MG63 (cell line): ENCODE data around the gene COL12A1. TPM values are rescaled to one million over a fixed set of nuclear protein-coding genes. Genes with fewer than 3 reads are reported as not detected.

ENCODE experiments used
- DNase-seq: peaks from one replicate; pipeline ENCODE4 v3.0.0-alpha.2; 2020
- H3K27me3 ChIP-seq: fragments of 250-450 bp; sonication (Bioruptor Pico); 2 replicates; pipeline ENCODE4 v1.5.1; 2020; ENCODE audit warnings: mild to moderate bottlenecking, moderate library complexity
- H3K36me3 ChIP-seq: fragments of 250-450 bp; sonication (Bioruptor Pico); 2 replicates; pipeline ENCODE4 v1.5.1; 2020; ENCODE audit warnings: mild to moderate bottlenecking, moderate library complexity
- H3K4me3 ChIP-seq: fragments of 250-450 bp; sonication (Bioruptor Pico); 2 replicates; pipeline ENCODE4 v1.5.1; 2020; ENCODE audit warnings: mild to moderate bottlenecking, moderate library complexity
- H3K9me3 ChIP-seq: fragments of 250-450 bp; sonication (Bioruptor Pico); 2 replicates; pipeline ENCODE4 v1.5.1; 2020; ENCODE audit warnings: mild to moderate bottlenecking, moderate library complexity
- total RNA-seq: library from RNA; depleted of rRNA; stranded (reverse); fragments of >200 nt; shearing (Covaris generic); gene quantifications from 2 replicates; pipeline ENCODE4 v1.2.3, GENCODE V29; 2014; ENCODE audit warnings: low replicate concordance

The COL12A1 gene
- total RNA-seq, 1 experiment from 2014 or later: 37.5 TPM

DNA sequence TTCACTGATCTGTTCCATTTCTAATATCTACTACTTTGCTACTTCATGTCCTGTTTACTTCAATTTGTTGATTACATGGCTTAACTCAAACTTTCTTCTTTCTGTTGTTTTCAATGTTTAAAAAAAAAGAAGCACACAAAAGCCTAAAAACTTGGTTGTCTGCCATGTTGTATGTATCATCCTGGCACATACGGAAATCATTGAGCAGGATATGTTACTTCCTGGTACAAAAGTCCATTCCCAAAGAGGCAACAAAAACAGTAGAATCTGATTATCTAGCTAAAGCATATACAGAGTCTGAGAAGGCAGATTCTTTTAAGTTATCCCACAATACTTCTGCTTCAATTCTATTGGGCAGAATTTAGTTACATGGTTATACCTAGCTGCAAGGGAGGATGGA, 14.5 kb upstream of the COL12A1 start:
- Histone ChIP-seq H3K9me3 (no peaks in the 10 kb centered on the region), H3K4me3 (no peak overlapping the region), H3K36me3 (no peaks in the 10 kb centered on the region), H3K27me3 (no peaks in the 10 kb centered on the region)
- DNase-seq: peak; percentile 16

DNA sequence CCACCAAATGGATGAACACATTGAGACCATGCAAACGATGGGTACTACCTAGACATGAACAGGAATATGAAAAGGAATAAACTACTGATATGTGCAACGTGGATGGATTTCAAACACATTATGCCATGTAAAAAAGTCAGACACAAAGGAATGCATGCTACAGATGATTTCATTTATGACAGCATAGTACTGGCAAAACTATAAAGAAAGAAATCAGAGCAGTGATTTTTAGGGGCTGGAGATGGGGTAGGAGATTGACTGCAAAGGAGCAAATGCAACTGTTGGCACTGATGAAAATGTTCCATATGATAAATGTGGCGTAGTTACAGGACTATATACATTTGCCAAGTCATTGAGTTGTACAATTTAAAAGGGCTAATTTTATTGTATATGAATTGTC, 13.4 kb upstream of the COL12A1 start:
- H3K9me3 ChIP-seq: no peaks in the 10 kb centered on the region

DNA sequence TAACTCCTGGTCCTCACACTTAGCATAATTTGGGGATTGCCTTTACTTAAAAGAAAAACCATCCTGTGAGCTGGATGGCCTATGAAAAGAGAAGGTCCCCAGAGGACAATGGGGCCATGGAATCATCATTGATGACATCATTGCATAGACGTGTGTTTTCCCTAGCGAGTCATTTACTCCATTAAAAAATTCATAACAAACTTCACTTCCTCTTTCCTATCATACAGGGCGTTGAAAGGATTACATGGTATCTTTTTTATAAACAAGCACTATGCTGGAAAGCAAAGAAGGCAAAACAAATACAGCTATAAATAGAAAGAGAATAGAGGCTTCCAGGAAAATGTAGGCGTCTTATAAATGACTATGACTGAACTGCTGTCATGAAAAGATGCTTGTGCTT, 11.3 kb upstream of the COL12A1 start:
- H3K36me3 ChIP-seq: no peaks in the 10 kb centered on the region
- H3K9me3 ChIP-seq: no peaks in the 10 kb centered on the region
- no peak overlapping the region for H3K4me3 ChIP-seq
- H3K27me3 ChIP-seq: no peaks in the 10 kb centered on the region
- no peak for DNase-seq

More for the DNA sequence above, 13.4 kb upstream of the COL12A1 start:
- no peaks in the 10 kb centered on the region for H3K36me3 ChIP-seq
- no peaks in the 10 kb centered on the region for H3K27me3 ChIP-seq
- H3K4me3 ChIP-seq: no peak overlapping the region
- DNase-seq: no peak

DNA sequence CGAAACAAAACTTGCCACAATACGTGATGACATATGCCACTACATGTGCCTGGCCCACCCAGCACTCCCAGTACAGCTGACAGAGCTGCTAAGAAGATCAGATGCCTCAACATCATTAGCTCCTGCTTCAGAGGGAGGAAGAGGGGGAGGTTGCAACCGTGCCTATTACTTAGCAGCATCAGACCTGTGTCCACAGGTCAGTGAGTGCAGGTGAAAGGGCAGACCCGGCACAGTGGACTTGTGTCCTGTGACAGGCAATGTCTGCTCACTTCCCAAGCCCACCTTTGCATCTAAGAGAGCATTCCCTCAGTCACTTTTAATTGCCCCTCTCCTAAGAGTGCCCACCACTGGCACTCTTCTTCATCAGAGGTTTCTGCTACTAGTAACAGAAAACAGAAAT, 9.4 kb upstream of the COL12A1 start:
- H3K4me3 ChIP-seq: no peak overlapping the region
- DNase-seq: no peak
- no peaks in the 10 kb centered on the region for H3K36me3 ChIP-seq
- H3K9me3 ChIP-seq: no peaks in the 10 kb centered on the region
- H3K27me3 ChIP-seq: no peaks in the 10 kb centered on the region

DNA sequence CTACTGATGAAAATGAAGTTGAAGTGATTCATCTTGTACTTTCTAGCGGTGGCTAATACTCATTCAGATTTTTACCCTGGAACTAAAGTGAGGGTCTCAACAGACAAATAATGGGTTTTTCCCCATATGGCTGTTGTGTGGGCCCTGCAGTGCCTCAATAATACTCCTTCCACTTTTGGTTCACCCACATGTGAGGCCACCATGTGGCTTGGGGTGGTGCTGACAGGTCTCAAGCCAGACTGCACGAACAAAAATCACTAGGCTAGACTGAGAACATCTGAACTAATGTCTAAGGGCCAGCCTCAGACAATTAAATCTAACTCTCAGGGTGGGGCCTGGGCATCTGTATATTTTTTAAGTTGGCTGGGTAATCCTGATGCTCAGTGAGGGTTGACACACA, 7.9 kb upstream of the COL12A1 start:
- H3K4me3 ChIP-seq: no peak overlapping the region
- no peaks in the 10 kb centered on the region for H3K9me3 ChIP-seq
- no peaks in the 10 kb centered on the region for H3K36me3 ChIP-seq
- no peaks in the 10 kb centered on the region for H3K27me3 ChIP-seq
- DNase-seq: no peak

DNA sequence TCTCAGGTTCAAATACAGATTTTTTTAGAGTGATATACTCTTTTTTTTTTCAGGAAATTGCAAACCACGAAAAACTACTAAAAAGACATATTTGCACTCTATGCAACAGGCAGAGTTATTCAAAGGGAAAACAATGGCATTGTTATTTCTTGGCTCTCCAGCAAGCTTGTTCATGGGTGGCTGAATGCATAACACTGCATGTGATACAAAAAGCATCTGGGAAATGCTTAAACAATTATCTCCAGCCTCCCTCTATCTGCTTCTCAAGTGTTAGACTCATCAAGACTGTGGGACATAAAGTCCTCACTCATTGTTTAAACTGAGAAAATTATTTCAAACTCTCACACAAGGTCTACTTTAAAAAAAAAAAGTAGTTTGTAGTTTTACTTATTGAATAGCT, 7.3 kb upstream of the COL12A1 start:
- Histone ChIP-seq H3K36me3 (no peaks in the 10 kb centered on the region), H3K27me3 (no peaks in the 10 kb centered on the region), H3K4me3 (no peak overlapping the region), H3K9me3 (no peaks in the 10 kb centered on the region)
- no peak for DNase-seq

DNA sequence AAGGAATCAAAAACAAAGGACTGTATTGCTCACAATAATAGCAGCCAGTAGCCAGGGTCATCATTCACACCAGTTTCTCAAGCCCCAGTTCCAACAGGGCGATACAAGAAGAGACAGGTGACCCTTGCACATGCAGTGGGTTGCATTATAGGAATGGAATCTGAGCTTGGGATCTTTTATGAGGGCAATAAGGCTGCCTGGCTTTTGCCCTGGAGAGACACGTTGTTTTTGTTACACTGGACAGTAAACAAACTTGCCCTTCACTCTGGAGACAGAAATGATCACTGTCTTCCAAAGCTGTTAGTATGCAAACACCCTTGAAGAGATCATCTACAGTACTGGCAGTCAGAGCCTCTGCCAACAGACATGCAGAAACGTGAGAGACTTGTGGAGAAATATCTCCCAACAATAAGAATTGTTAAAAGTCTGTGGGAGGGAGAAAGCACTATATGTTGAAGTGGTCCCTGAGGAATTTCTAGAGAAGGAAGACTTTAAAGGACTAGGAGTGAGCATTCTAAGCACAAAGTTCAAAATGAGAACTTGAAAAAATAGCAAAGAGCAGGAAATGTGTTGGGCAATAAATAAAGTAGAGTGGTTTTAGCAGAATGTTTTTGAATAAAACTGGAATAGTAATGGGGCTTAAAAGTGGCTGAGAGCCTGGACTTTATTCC, 6.2 kb upstream of the COL12A1 start:
- no peaks in the 10 kb centered on the region for H3K27me3 ChIP-seq
- H3K9me3 ChIP-seq: no peaks in the 10 kb centered on the region
- no peak for DNase-seq

DNA sequence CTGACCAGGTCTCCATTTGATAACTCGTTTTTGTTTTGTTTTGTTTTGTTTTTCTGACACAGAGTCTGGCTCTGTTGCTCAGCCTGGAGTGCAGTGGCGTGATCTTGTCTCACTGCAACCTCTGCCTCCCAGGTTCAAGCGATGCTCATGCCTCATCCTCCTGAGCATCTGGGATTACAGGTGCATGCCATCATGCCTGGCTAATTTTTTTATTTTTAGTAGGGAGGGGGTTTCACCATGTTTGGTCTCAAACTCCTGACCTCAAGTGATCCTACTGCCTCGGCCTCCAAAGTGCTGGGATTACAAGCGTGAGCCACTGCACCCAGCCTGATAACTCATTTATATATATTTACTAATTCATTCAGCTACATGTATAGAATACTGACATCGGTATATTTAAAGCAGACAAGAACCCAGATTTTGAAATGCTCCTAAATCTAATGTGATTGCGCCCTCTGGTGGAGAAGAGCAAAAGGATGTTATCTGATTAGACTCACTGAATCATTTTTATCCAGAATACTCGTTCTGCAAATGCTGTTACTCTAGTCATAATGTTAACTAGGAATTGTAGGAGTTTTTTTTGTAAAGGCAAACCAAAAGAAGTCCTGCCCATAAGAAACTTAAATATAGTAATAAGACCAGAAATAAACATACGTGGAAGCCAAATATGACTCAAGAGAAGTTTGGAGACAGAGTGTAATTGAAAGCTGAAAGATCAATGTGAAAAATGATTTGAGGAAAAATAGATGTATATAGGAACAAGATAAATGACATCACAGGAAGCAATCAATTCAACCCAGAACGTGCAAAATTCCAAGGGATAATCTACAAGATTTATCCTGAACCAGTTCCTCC, 5.3 kb upstream of the COL12A1 start:
- Histone ChIP-seq H3K4me3 (no peak overlapping the region), H3K27me3 (no peaks in the 10 kb centered on the region)
- DNase-seq: no peak

More for the DNA sequence above, 6.2 kb upstream of the COL12A1 start:
- Histone ChIP-seq H3K36me3 (no peaks in the 10 kb centered on the region), H3K4me3 (no peak overlapping the region)

DNA sequence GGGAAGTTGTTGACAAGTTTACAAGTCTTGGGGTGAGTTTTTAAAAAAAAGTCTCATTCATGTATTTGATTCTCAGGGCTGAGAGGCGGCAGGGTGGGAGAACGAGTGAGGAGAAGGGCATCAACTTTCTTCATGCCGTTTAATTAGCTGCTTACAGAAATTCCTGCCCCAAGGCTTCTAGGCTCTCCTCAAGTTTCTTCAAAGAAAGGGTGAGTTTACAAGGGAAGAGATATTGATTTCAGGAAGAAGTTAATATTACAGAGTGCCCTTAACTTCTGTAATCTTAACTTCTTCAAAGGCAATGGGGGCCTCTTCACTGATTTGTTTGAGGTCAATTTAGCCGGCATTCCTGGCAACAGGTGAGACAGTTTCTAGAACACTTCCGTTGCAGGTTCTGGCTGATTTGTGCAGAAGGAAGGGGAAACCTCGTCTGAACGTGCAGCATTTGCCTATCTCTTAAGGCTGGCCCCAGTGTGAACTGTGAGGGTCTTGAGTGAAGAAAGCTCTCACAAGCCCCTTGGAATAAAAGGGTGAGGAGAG, 3.4 kb upstream of the COL12A1 start:
- no peaks in the 10 kb centered on the region for H3K27me3 ChIP-seq
- no peak for DNase-seq
- H3K9me3 ChIP-seq: no peaks in the 10 kb centered on the region
- no peak overlapping the region for H3K4me3 ChIP-seq
- no peaks in the 10 kb centered on the region for H3K36me3 ChIP-seq

More for the DNA sequence above, 5.3 kb upstream of the COL12A1 start:
- H3K36me3 ChIP-seq: no peaks in the 10 kb centered on the region
- H3K9me3 ChIP-seq: no peaks in the 10 kb centered on the region

DNA sequence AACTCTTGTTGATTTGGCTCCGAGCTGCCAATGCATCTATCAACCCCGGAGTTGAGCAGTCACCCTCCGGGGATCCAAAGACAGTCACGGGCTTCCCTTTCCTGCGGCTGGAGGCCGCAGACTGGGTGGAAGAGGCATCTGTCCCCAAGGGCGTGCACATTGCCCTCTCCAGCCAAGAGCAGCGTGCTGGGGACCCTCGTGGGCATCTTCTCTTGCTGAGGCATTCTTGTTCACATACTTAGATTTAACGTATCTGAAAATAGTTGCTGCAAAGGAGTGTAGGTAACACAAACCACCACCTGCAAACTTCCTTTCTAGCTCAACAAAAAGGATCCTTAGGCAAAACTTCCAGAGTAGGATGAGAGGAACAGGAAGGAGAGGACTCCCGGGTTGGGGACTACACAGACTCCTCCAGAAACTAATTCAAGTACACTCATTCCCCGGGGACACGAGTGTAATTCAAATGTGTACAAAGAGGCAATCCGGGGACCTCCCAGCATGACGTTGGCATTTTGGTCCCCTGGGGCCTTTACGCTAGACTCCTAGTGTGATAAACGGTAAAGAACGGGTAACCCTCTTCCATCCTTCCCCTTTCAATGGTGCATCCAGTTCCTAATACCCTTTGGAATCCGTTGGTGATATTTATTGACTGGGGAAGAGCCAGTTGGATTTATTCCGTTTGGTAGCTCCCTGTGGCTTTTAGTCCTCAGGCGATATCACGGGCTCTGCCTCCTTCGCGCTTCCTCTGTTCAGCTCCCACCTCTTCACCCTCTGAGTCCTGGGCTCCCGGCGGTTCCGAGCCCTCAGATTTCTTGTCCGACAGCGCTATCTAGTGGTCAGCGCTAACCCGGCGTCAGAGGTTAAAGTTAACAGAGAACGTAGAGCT, 2.7 kb upstream of the COL12A1 start:
- no peak overlapping the region for H3K4me3 ChIP-seq
- no peaks in the 10 kb centered on the region for H3K36me3 ChIP-seq
- H3K27me3 ChIP-seq: no peaks in the 10 kb centered on the region
- no peaks in the 10 kb centered on the region for H3K9me3 ChIP-seq
- peak; percentile 74 for DNase-seq

DNA sequence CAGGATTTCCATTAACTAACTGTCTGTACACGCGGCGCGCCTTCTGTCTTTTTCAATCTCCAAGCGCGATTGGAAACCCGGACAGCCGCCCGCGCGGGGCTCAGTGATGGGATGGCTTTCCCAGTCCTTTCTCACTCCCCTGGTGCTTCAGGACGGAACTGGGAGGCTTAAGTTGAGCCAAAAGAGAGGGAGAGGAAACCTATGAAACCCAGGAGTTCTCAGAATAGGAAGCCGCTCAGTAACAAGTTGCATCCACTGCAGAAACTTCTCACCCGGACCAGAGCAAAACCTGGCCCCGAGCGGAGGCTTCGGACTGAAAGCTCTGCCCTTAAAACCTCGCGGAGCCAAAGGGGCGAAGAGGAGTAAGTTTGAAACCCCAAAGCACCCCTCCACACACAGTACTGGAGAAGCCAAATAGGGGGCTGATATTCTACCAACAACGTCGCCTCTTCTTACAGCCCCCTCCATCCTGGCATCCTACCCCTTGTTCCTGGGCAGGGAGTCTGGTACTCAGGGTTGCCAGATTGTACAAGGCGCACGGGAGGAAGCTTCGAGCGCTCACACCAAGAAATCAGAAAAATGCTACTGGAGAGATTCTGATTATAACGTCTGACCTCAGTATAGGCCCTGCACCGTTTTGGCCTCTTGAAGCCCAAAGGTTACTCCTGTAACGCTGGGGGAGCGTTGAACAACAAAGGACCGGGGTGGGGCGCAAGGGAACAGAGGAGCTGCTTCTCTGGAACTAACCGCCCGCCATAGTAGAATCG, 906 bp upstream of the COL12A1 start:
- Histone ChIP-seq H3K36me3 (no peaks in the 10 kb centered on the region), H3K4me3 (peak overlapping the region; percentile 73), H3K9me3 (no peaks in the 10 kb centered on the region), H3K27me3 (no peaks in the 10 kb centered on the region)
- DNase-seq: peak; percentile 22

DNA sequence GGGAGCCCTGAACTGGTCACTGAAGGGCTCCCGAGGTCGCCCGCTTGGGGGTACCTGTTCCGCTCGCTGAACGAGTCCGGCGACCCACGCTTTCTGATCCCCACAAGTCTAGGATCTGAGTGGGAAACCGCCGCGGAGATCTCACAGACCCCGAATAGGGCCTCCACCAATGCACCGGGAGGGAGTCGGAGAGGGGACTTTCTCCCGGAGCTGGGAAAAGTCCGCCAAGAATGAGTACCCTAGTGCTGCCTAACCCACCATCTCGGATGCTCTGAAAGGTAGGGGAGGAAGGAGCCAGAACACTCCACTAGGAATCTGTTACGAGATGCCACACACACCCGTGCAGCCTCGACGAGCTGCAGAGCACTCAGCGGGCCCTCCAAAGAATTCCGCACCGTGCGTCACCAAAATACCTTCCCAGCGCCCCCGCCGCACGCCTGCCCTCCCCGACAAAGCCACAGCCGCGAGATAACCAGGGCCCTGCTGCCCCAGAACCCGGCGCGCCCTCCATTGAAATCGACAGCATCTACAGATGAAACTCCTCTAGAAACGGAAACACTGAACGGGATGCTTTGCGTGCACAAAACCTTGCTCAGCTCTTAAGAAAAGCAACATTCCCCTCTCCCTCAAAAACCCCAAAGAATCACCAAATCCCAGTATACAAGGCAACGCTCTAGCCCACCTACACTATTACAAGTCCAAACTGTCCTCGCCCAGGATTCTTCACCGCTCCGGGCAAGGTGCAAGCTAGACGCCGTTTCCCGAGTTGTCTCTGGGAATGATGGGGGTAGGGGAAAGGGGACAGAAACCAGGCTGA, 686 bp downstream of the COL12A1 start:
- Histone ChIP-seq H3K4me3 (peak overlapping the region; percentile 73), H3K36me3 (no peaks in the 10 kb centered on the region), H3K9me3 (no peaks in the 10 kb centered on the region), H3K27me3 (no peaks in the 10 kb centered on the region)
- DNase-seq: peak; percentile 69

DNA sequence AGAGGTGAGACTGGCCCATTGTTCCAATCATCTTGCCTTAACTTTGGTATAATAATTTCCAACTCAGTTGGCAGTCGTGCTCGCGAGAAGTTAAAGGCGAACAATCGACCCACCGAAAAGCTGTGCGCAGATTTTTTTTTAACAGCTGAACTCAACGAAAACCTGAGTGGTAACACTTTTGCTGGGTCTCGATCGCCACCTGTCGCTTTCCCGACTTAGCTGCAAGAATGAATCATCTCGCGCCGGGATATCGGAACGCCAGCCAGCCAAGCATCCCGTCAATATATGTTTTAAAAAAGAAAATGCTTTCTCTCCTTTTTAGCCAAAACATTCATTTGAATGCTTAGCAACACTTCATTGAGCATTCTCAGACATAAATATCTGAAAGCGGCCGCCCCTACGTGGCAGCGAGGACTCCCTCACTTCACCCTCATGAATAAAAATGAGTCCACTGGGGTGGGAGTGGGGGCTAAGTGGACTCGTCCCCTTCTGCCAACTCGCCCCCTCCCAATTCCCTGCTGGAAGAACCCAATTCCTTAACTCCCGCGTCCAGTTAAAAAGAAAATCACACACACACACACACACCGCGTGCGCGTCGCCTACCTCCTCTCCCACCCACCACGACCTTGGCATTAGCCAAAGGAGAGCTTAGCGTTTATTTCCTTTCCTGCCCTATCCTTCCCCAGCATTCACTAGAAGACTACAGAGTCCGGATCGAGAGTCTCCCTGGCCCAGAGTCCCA, 1.5 kb downstream of the COL12A1 start:
- H3K27me3 ChIP-seq: no peaks in the 10 kb centered on the region
- H3K36me3 ChIP-seq: no peaks in the 10 kb centered on the region
- H3K4me3 ChIP-seq: peak overlapping the region; percentile 73
- DNase-seq: peak; percentile 86
- H3K9me3 ChIP-seq: no peaks in the 10 kb centered on the region

DNA sequence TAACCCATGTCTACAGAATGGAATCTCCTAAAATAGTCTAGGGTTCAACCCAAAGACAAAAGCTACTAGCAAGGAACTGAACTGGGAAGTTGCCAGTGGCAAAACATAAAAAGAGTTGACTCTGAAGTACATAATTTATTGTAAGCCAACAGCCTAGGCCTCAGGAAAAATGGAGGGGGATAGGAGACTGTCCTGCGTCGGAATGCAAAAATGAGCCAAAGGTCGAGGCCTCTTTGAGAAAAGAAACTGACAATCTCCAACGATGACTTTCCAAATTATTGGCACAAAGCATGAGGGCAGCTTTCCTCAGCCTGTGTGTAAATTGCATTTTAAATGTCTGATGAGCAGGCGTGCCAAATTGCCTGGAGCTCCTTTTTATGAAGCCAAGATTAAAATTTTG, 2.1 kb downstream of the COL12A1 start:
- peak overlapping the region; percentile 73 for H3K4me3 ChIP-seq
- DNase-seq: peak; percentile 48
- no peaks in the 10 kb centered on the region for H3K9me3 ChIP-seq
- no peaks in the 10 kb centered on the region for H3K36me3 ChIP-seq
- H3K27me3 ChIP-seq: no peaks in the 10 kb centered on the region

DNA sequence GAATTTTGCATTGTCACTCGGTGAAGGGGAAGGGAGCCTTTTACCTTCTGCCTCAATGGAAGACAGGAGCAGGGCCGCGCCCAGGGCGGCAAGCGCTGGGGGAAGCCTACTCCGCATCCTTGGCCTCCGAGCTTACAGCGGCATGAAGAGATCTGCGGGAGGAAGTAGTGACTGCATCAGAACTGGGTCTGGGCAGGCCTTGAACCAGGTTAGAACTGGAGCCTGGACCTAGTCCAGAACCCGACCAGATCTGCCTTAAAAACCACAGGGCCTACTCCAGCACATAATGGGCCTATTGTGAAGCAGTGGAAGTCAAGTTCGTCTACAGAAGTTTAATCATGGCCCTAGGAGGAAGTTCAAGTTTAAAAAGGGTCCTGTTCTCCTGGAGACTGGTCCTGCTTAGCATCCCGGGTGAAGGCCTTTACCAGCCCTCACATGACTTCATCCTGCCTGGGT, 3.1 kb downstream of the COL12A1 start:
- no peaks in the 10 kb centered on the region for H3K36me3 ChIP-seq
- DNase-seq: peak; percentile 47

More for the DNA sequence above, 3.1 kb downstream of the COL12A1 start:
- H3K9me3 ChIP-seq: no peaks in the 10 kb centered on the region
- H3K4me3 ChIP-seq: peak overlapping the region; percentile 44
- H3K27me3 ChIP-seq: no peaks in the 10 kb centered on the region
